ENCODE results near the gene KRTAP10-4. TPM values are rescaled to one million over a fixed set of nuclear protein-coding genes. Genes with fewer than 3 reads are reported as not detected.

The KRTAP10-4 gene
- total and polyA plus RNA-seq, 10 of the 15 experiments (the other 5 are each of a cell fraction or from before 2014, with no cell fraction given) = not detected

GRCh38 chr21:44533121-44533890 is 40.2 kb upstream of the KRTAP10-4 start:
- ATAC-seq = no peak
- TF ChIP-seq PBX3 (IDR thresholded peaks at IDR 0.05; ENCODE audit: insufficient replicate concordance, low read depth, low read length) = no peak
- TF ChIP-seq PRDM15 (CRISPR knock-in tag; IDR thresholded peaks at IDR 0.05) = no peak
- no peak for TF ChIP-seq RELA (IDR thresholded peaks at IDR 0.05; ENCODE audit: borderline replicate concordance, partially characterized antibody)
- TF ChIP-seq IKZF1 (conservative IDR thresholded peaks at IDR 0.05) = no peak
- TF ChIP-seq KDM1A (IDR thresholded peaks at IDR 0.05; ENCODE audit: borderline replicate concordance) = no peak
- no peak for TF ChIP-seq RAD51 (IDR thresholded peaks at IDR 0.05)
- no peak for TF ChIP-seq JUND (IDR thresholded peaks at IDR 0.05; ENCODE audit: low read depth, low read length)
- Histone ChIP-seq H3K27ac (ENCODE audit: control insufficient read depth, insufficient read depth) (no peak overlapping the region), H2AFZ (ENCODE audit: control insufficient read depth, low read depth, low read length) (no peak overlapping the region), H3K4me2 (ENCODE audit: control insufficient read depth, insufficient read depth) (no peak overlapping the region), H3K36me3 (ENCODE audit: control insufficient read depth in 2 of 2, insufficient read depth in 2 of 2, low read length in 1 of 2) (no peaks in the 10 kb centered on the region), H3K4me1 (ENCODE audit: control insufficient read depth, insufficient read depth, low read length) (no peaks in the 10 kb centered on the region), H3K79me2 (ENCODE audit: control insufficient read depth, insufficient read depth, low read length) (no peaks in the 10 kb centered on the region), H3K9ac (ENCODE audit: control insufficient read depth, insufficient read depth, low read length) (no peak overlapping the region), H3K9me3 (replicated peaks; ENCODE audit: control insufficient read depth, insufficient read depth, low read length) (no peaks in the 10 kb centered on the region; the same call in 2 of the 3 replicates), H4K20me1 (ENCODE audit: control insufficient read depth, insufficient read depth) (no peaks in the 10 kb centered on the region), H3K27me3 (replicated peaks in 1 of 2; ENCODE audit: control insufficient read depth in 2 of 2, insufficient read depth in 2 of 2, low read length in 1 of 2) (no peaks in the 10 kb centered on the region), H3K4me3 (no peak overlapping the region)
- no peak for FAIRE-seq
- ChIA-PET RAD21 (ENCODE audit: unreplicated experiment) (no interaction called here), SMC1A (ENCODE audit: uncharacterized antibody, unreplicated experiment) (no interaction called here), CTCF (no interaction called here), POLR2A (no interaction called here)
- in situ Hi-C loops (cut with MboI) = no loop called here
- intact Hi-C loops (cut with micrococcal nuclease; ENCODE audit: unreplicated experiment) = no loop called here
- no TSS peak for BruUV-seq (replicated peaks)
- DNase-seq (ENCODE audit: low read depth, low spot score) = no peak
- 66% methylated on average over 35 of the region's 37 CpGs for WGBS (ENCODE audit: insufficient coverage, insufficient replicate concordance, low lambda C conversion rate, missing lambda C conversion rate)

All from GM12878 (cell line).